Left ventricle myocardium inferior (tissue), 1 donor: ENCODE measurements around the gene PLEKHG4B. TPM values are rescaled to one million over a fixed set of nuclear protein-coding genes. Genes with fewer than 3 reads are reported as not detected.

Experiments used
- DNase-seq: peaks from one replicate; pipeline ENCODE4 v3.0.0-alpha.2; 2020
- H3K27ac ChIP-seq: fragments of 200-600 bp; replicated peaks from 2 replicates; pipeline ENCODE4 v1.8.0; 2021
- H3K27me3 ChIP-seq: fragments of 200-600 bp; 2 replicates; pipeline ENCODE4 v1.8.0; 2021; ENCODE audit warnings: low read depth
- H3K36me3 ChIP-seq: fragments of 200-600 bp; 2 replicates; pipeline ENCODE4 v1.8.0; 2021
- H3K4me1 ChIP-seq: fragments of 200-600 bp; 2 replicates; pipeline ENCODE4 v1.8.0; 2021
- H3K4me3 ChIP-seq: fragments of 200-600 bp; 2 replicates; pipeline ENCODE4 v1.8.0; 2021; ENCODE audit warnings: mild to moderate bottlenecking, moderate library complexity
- H3K9me3 ChIP-seq: fragments of 200-600 bp; replicated peaks from 2 replicates; pipeline ENCODE4 v1.8.0; 2021
- CTCF ChIP-seq: fragments of 200-600 bp; IDR thresholded peaks from 2 replicates; pipeline ENCODE4 v1.8.0; 2021; ENCODE audit warnings: antibody characterized with exemption, mild to moderate bottlenecking, borderline replicate concordance
- intact Hi-C: fragments of 100-400 bp; cut with micrococcal nuclease; formaldehyde crosslinking; loops from one replicate; pipeline ENCODE4 v1.11.0; 2022
- total RNA-seq: library from RNA; stranded (reverse); fragmentation: NEBNext Ultra II Directional; extraction: Animal tissue kit (Norgen Biotek cat#: 25700); gene quantifications from one replicate; pipeline ENCODE4 v1.2.1, GENCODE V29; 2021
- donor health status: DM: no; HTN: yes; CAD: no; lungs with severe emphysema.

Gene PLEKHG4B
- total RNA-seq, 1 donor from 2014 or later = not detected

GRCh38 chr5:104778-105296 is 12.9 kb downstream of the PLEKHG4B start:
- H3K4me3 ChIP-seq = no peak overlapping the region
- no peaks in the 10 kb centered on the region for H3K4me1 ChIP-seq
- TF ChIP-seq CTCF = no peak
- no peak overlapping the region for H3K27ac ChIP-seq
- H3K36me3 ChIP-seq = no peaks in the 10 kb centered on the region
- H3K27me3 ChIP-seq = peaks cover 75% of the 10 kb centered on the region
- intact Hi-C loops = no loop called here
- no peak for DNase-seq
- H3K9me3 ChIP-seq = no peaks in the 10 kb centered on the region

GRCh38 chr5:105504-106070 is 13.6 kb downstream of the PLEKHG4B start:
- no peak for DNase-seq
- Histone ChIP-seq H3K4me3 (no peak overlapping the region), H3K27ac (no peak overlapping the region), H3K36me3 (no peaks in the 10 kb centered on the region), H3K9me3 (no peaks in the 10 kb centered on the region), H3K27me3 (peaks cover 71% of the 10 kb centered on the region), H3K4me1 (no peaks in the 10 kb centered on the region)
- intact Hi-C loops = no loop called here
- TF ChIP-seq CTCF = no peak

- intact Hi-C loops = no loop called here
- H3K27me3 ChIP-seq = peaks cover 71% of the 10 kb centered on the region
- no peak for TF ChIP-seq CTCF
- no peaks in the 10 kb centered on the region for H3K36me3 ChIP-seq
- DNase-seq = no peak
- no peaks in the 10 kb centered on the region for H3K9me3 ChIP-seq
- H3K27ac ChIP-seq = no peak overlapping the region
- no peaks in the 10 kb centered on the region for H3K4me1 ChIP-seq
- no peak overlapping the region for H3K4me3 ChIP-seq
Measured at GRCh38 chr5:106587-106986, 14.6 kb downstream of the PLEKHG4B start.

- H3K36me3 ChIP-seq = no peaks in the 10 kb centered on the region
- TF ChIP-seq CTCF = no peak
- no peak for DNase-seq
- no peak overlapping the region for H3K27ac ChIP-seq
- no peaks in the 10 kb centered on the region for H3K9me3 ChIP-seq
- intact Hi-C loops = no loop called here
- no peaks in the 10 kb centered on the region for H3K4me1 ChIP-seq
- peaks cover 69% of the 10 kb centered on the region for H3K27me3 ChIP-seq
- H3K4me3 ChIP-seq = no peak overlapping the region
Measured at GRCh38 chr5:107526-107925, 15.6 kb downstream of the PLEKHG4B start.

GRCh38 chr5:109826-110225 is 17.9 kb downstream of the PLEKHG4B start:
- Histone ChIP-seq H3K4me3 (no peak overlapping the region), H3K27ac (no peak overlapping the region), H3K36me3 (no peaks in the 10 kb centered on the region), H3K9me3 (no peaks in the 10 kb centered on the region), H3K27me3 (peaks cover 76% of the 10 kb centered on the region), H3K4me1 (no peaks in the 10 kb centered on the region)
- TF ChIP-seq CTCF = no peak
- no peak for DNase-seq
- intact Hi-C loops = no loop called here
